DND-41 (cell line): Measurements from ENCODE around the gene LHPP.
A peak's percentile ranks its signal among the peaks of the same experiment; 100 is the strongest.

Source experiments
- ATAC-seq: fragments of 200-7000 bp; cut with Tn5 transposase; 3 replicates; pipeline ENCODE4 v1.9.1; 2021; ENCODE audit warnings: low read depth; ENCODE audit not compliant: insufficient read depth
- DNase-seq: peaks from one replicate; pipeline ENCODE4 v3.0.0-alpha.2; 2020
- H2AFZ ChIP-seq: 2 replicates; pipeline ENCODE4 v1.6.0; 2012; ENCODE audit warnings: low read depth, low read length
- H3K27ac ChIP-seq: 2 replicates; pipeline ENCODE4 v1.5.1; 2012; ENCODE audit warnings: low read length, inconsistent platforms
- H3K27me3 ChIP-seq: fragments of 200-600 bp; sonication (generic); 2 replicates; pipeline ENCODE4 v1.6.0; 2012; ENCODE audit warnings: low read length, mild to moderate bottlenecking, inconsistent platforms; ENCODE audit not compliant: insufficient read depth, poor library complexity
- H3K36me3 ChIP-seq: 2 replicates; pipeline ENCODE4 v1.5.1; 2012; ENCODE audit warnings: low read length, inconsistent platforms; ENCODE audit not compliant: insufficient read depth
- H3K4me1 ChIP-seq: 2 replicates; pipeline ENCODE4 v1.5.1; 2012; ENCODE audit warnings: mild to moderate bottlenecking, low read length; ENCODE audit not compliant: insufficient read depth
- H3K4me2 ChIP-seq: 2 replicates; pipeline ENCODE4 v1.6.0; 2012; ENCODE audit warnings: mild to moderate bottlenecking, moderate library complexity, low read length, inconsistent platforms; ENCODE audit not compliant: insufficient read depth
- H3K4me3 ChIP-seq, 2 experiments: fragments of 200-600 bp in 1 of 2; shearing (Covaris generic) in 1 of 2; 2 replicates each; pipeline ENCODE4 v1.5.1; 2012 to 2016; ENCODE audit warnings: inconsistent platforms in 2 of 2, low read length in 2 of 2, mild to moderate bottlenecking in 2 of 2, low read depth in 1 of 2, moderate library complexity in 1 of 2
- H3K79me2 ChIP-seq: 2 replicates; pipeline ENCODE4 v1.6.0; 2012; ENCODE audit warnings: low read length, inconsistent platforms; ENCODE audit not compliant: insufficient read depth
- H3K9ac ChIP-seq: 2 replicates; pipeline ENCODE4 v1.6.0; 2012; ENCODE audit warnings: low read depth, mild to moderate bottlenecking, inconsistent platforms, low read length, moderate library complexity
- H3K9me3 ChIP-seq: 2 replicates; pipeline ENCODE4 v1.5.1; 2012; ENCODE audit warnings: low read length, moderate library complexity, mild to moderate bottlenecking, inconsistent platforms; ENCODE audit not compliant: insufficient read depth, severe bottlenecking
- H4K20me1 ChIP-seq: 2 replicates; pipeline ENCODE4 v1.6.0; 2012; ENCODE audit warnings: low read length; ENCODE audit not compliant: insufficient read depth
- EZH2 ChIP-seq: IDR thresholded peaks from 3 replicates; pipeline ENCODE4 v1.6.1; 2012; ENCODE audit warnings: borderline replicate concordance, low read depth, mild to moderate bottlenecking, moderate library complexity, low read length, inconsistent platforms; ENCODE audit not compliant: severe bottlenecking
- TF ChIP-seq, protein P1 (sequence below): IDR thresholded peaks from 2 replicates; pipeline ENCODE4 v1.5.1; 2012; ENCODE audit warnings: borderline replicate concordance, low read length, moderate library complexity, mild to moderate bottlenecking; ENCODE audit not compliant: poor library complexity, severe bottlenecking; ENCODE audit errors: extremely low read depth

The LHPP gene

DNA sequence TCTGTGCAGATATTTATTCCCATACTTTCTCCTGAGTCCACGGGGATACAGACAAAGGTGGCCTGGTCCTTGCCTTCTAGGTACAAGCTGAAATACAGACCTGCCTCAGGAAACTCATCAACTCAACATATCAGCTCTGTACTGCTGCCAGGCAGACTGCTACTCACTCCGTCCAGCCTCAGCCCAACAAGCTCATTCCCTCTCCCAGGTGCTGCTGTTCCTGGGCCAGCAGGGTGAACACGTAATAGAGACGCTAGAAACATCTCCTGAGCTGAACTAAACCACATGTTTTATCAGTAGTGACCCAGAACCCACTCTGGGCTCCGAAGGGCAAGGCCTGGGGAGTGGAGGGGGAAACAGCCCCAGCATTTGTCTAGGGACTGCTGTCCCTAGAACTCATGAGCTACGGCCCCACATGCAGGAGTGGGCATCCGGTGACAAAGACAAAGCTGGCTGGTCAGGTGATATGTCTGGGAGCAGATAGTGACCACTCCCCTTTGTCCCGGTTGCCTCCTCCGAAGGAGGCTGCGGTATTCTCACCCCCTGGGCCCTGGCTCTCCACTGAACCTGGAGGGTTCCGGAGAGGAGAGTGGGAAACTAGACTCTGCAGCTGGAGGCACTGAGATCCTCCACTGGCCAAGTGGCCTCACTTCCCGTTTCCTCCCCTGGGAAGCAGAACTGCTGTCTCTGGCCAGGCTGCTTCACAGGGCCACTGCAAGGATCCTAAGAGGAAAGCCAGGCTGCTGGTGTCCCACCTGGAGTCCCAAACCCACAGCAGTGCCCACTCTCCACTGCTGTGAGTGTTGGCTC lies 166.4 kb downstream of the LHPP start:
- Histone ChIP-seq H3K4me2 (peak overlapping the region; percentile 45), H3K9me3 (no peaks in the 10 kb centered on the region), H2AFZ (no peak overlapping the region), H3K36me3 (peaks cover 58% of the 10 kb centered on the region), H3K79me2 (peaks cover 96% of the 10 kb centered on the region), H3K27me3 (no peaks in the 10 kb centered on the region), H4K20me1 (no peaks in the 10 kb centered on the region), H3K4me3 (peak overlapping the region in 1 of 2 experiments; percentile 17; a peak in 1 of 4 replicates), H3K4me1 (peaks cover 89% of the 10 kb centered on the region), H3K27ac (peak overlapping the region; percentile 95), H3K9ac (peak overlapping the region; percentile 58)
- TF ChIP-seq, protein P1, sequence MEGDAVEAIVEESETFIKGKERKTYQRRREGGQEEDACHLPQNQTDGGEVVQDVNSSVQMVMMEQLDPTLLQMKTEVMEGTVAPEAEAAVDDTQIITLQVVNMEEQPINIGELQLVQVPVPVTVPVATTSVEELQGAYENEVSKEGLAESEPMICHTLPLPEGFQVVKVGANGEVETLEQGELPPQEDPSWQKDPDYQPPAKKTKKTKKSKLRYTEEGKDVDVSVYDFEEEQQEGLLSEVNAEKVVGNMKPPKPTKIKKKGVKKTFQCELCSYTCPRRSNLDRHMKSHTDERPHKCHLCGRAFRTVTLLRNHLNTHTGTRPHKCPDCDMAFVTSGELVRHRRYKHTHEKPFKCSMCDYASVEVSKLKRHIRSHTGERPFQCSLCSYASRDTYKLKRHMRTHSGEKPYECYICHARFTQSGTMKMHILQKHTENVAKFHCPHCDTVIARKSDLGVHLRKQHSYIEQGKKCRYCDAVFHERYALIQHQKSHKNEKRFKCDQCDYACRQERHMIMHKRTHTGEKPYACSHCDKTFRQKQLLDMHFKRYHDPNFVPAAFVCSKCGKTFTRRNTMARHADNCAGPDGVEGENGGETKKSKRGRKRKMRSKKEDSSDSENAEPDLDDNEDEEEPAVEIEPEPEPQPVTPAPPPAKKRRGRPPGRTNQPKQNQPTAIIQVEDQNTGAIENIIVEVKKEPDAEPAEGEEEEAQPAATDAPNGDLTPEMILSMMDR, result no peak
- no peak for TF ChIP-seq EZH2
- DNase-seq, result no peak
- ATAC-seq, result no peak

- Histone ChIP-seq H3K27ac (peak overlapping the region; percentile 95), H3K9me3 (no peaks in the 10 kb centered on the region)
- no peak for TF ChIP-seq EZH2
- TF ChIP-seq, protein P1, result no peak
These were observed 167.0 kb downstream of the LHPP start for GRCh38 chr10:124628676-124629021.

DNA sequence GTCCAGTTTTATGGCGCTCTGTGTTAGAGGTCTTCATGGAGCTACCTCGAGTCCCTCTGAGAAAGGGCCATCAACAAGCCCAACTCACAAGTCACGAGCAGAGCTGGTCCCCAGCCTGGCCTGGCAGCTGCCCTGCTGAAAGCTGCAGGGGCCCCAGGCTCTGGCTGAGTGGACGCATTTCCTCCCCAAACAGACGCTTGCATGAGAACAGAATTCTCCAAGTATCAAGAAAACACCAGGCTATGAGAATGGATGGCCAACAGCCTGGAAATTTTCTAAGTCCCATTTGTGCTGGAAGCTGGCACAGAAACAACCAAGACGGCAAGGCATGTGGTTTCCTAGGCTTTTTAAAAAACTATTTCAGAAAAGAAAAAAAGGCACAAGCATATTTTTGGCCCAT lies 167.8 kb downstream of the LHPP start:
- no peak for DNase-seq
- Histone ChIP-seq H3K79me2 (peaks cover 96% of the 10 kb centered on the region), H3K36me3 (peaks cover 54% of the 10 kb centered on the region), H3K4me2 (no peak overlapping the region), H2AFZ (no peak overlapping the region), H3K27me3 (no peaks in the 10 kb centered on the region), H3K9me3 (no peaks in the 10 kb centered on the region), H3K4me1 (peaks cover 96% of the 10 kb centered on the region), H4K20me1 (no peaks in the 10 kb centered on the region), H3K4me3 (no peak overlapping the region), H3K9ac (peak overlapping the region; percentile 58; the same call in 1 of the 2 replicates), H3K27ac (peak overlapping the region; percentile 95)
- TF ChIP-seq, protein P1, result no peak
- TF ChIP-seq EZH2, result no peak
- ATAC-seq, result no peak

More at GRCh38 chr10:124628676-124629021, 167.0 kb downstream of the LHPP start:
- Histone ChIP-seq H3K4me2 (no peak overlapping the region), H3K9ac (peak overlapping the region; percentile 58), H3K4me3 (no peak overlapping the region), H3K27me3 (no peaks in the 10 kb centered on the region), H4K20me1 (no peaks in the 10 kb centered on the region), H3K79me2 (peaks cover 96% of the 10 kb centered on the region), H3K36me3 (peaks cover 55% of the 10 kb centered on the region), H3K4me1 (peaks cover 94% of the 10 kb centered on the region), H2AFZ (no peak overlapping the region)
- no peak for ATAC-seq
- DNase-seq, result no peak
